ENCODE measurements around the gene HOXC10.

GRCh38 chr12:54032627-54033100 is 47.7 kb downstream of the HOXC10 start, which contains the start of gene HOXC5:
- TF ChIP-seq CTCF (IDR thresholded peaks at IDR 0.05) (peak; percentile 77 to 98 (median 89)), POLR2A (IDR thresholded peaks at IDR 0.05) (no peak)
